HFFc6 (cell line): Measurements from ENCODE around the gene PEX7. TPM values are rescaled to one million over a fixed set of nuclear protein-coding genes. Genes with fewer than 3 reads are reported as not detected.
"Not testable (repeated sequence)": the region's sequence is repeated elsewhere in the genome, so short reads cannot be mapped to it uniquely, and the experiment has no call there.

Experiments used
- DNase-seq: peaks from one replicate; pipeline ENCODE4 v3.0.0-alpha.2; 2018
- H3K27ac Mint-ChIP-seq: 2 replicates; pipeline ENCODE4 v1.8.0; 2020; ENCODE audit warnings: mild to moderate bottlenecking, mixed read lengths
- H3K27me3 Mint-ChIP-seq: 2 replicates; pipeline ENCODE4 v1.8.0; 2021; ENCODE audit warnings: mild to moderate bottlenecking, moderate library complexity, mixed read lengths; ENCODE audit not compliant: insufficient read depth
- H3K36me3 Mint-ChIP-seq: 2 replicates; pipeline ENCODE4 v1.8.0; 2021; ENCODE audit warnings: low read depth, mixed read lengths
- H3K4me1 Mint-ChIP-seq: 2 replicates; pipeline ENCODE4 v1.8.0; 2020; ENCODE audit warnings: low read depth, mixed read lengths
- H3K4me3 Mint-ChIP-seq: 2 replicates; pipeline ENCODE4 v1.8.0; 2020; ENCODE audit warnings: mild to moderate bottlenecking, moderate library complexity, mixed read lengths
- H3K9me3 Mint-ChIP-seq: 2 replicates; pipeline ENCODE4 v1.8.0; 2020; ENCODE audit warnings: mild to moderate bottlenecking, mixed read lengths
- total RNA-seq, 6 experiments: library from RNA; stranded (reverse); fragmentation: NEBNext Ultra II Directional; extraction: Animal tissue kit (Norgen Biotek cat#: 25700); gene quantifications; 2 replicates in 1 of 6; 3 replicates in 5 of 6; pipeline ENCODE4 v1.2.3, GENCODE V29; 2021
- TF ChIP-seq, protein P1 (sequence below): fragments of 200-600 bp; sonication (generic); IDR thresholded peaks from 2 replicates; pipeline ENCODE4 v1.5.0; 2021; ENCODE audit warnings: antibody characterized with exemption, mild to moderate bottlenecking

PEX7 gene
- total RNA-seq, 6 experiments from 2014 or later: 6.4 to 7.6 (median 7.3) TPM

DNA sequence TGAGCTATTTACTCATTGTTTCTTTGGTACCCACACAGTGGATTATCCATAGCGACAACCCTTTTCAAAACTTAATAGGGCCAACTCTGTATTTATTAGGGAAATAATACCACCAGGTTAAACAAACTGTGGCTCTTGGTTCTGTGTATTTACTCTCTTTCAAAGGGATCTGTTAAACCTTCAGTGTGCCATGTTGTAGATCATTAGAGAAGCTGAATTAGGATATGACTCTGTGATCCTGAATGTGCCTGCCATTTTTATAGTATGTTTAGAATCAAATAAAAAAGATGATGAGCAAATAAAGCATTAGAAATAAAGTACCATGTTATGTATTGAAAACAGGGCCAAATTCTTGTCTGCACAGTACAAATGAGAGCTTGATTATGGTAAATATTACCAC lies 74.7 kb downstream of the PEX7 start:
- no peak for DNase-seq
- peaks cover 5% of the 10 kb centered on the region for H3K36me3 Mint-ChIP-seq
- no peaks in the 10 kb centered on the region for H3K27me3 Mint-ChIP-seq
- no peaks in the 10 kb centered on the region for H3K4me1 Mint-ChIP-seq
- TF ChIP-seq, protein P1, sequence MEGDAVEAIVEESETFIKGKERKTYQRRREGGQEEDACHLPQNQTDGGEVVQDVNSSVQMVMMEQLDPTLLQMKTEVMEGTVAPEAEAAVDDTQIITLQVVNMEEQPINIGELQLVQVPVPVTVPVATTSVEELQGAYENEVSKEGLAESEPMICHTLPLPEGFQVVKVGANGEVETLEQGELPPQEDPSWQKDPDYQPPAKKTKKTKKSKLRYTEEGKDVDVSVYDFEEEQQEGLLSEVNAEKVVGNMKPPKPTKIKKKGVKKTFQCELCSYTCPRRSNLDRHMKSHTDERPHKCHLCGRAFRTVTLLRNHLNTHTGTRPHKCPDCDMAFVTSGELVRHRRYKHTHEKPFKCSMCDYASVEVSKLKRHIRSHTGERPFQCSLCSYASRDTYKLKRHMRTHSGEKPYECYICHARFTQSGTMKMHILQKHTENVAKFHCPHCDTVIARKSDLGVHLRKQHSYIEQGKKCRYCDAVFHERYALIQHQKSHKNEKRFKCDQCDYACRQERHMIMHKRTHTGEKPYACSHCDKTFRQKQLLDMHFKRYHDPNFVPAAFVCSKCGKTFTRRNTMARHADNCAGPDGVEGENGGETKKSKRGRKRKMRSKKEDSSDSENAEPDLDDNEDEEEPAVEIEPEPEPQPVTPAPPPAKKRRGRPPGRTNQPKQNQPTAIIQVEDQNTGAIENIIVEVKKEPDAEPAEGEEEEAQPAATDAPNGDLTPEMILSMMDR: no peak
- no peaks in the 10 kb centered on the region for H3K9me3 Mint-ChIP-seq
- H3K27ac Mint-ChIP-seq: no peak overlapping the region
- no peak overlapping the region for H3K4me3 Mint-ChIP-seq

GRCh38 chr6:136901212-136901784 lies 78.9 kb downstream of the PEX7 start:
- H3K4me3 Mint-ChIP-seq: no peak overlapping the region
- peaks cover 5% of the 10 kb centered on the region for H3K36me3 Mint-ChIP-seq
- no peaks in the 10 kb centered on the region for H3K27me3 Mint-ChIP-seq
- no peak overlapping the region for H3K27ac Mint-ChIP-seq
- TF ChIP-seq, protein P1: no peak
- no peak for DNase-seq
- no peaks in the 10 kb centered on the region for H3K9me3 Mint-ChIP-seq
- H3K4me1 Mint-ChIP-seq: no peaks in the 10 kb centered on the region

- not testable (repeated sequence) for H3K36me3 Mint-ChIP-seq, H3K27me3 Mint-ChIP-seq, H3K27ac Mint-ChIP-seq, H3K9me3 Mint-ChIP-seq, H3K4me1 Mint-ChIP-seq, DNase-seq, H3K4me3 Mint-ChIP-seq
Observed at GRCh38 chr6:136904477-136904876, 82.1 kb downstream of the PEX7 start.

DNA sequence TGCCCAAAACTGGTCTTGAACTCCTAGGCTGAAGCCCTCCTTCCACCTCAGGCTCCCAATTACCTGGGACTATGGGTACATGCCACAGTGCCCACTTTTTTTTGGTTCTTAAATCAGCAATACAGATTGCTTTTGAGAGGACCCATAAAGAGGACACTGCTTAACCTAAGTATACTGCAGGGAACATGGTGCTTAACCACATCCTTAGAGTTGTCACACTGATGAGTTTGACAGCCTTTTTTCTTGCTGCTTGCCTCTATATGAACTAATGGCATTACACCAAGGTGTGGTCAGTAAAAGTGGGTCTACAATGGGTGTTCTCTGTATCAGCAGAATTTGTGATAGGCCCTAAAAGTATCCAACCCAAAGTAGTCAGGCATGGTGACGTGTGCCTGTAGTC lies 92.6 kb downstream of the PEX7 start:
- H3K27me3 Mint-ChIP-seq: no peaks in the 10 kb centered on the region
- no peaks in the 10 kb centered on the region for H3K9me3 Mint-ChIP-seq
- H3K27ac Mint-ChIP-seq: no peak overlapping the region
- TF ChIP-seq, protein P1: no peak
- no peak for DNase-seq
- no peaks in the 10 kb centered on the region for H3K36me3 Mint-ChIP-seq
- H3K4me3 Mint-ChIP-seq: no peak overlapping the region
- H3K4me1 Mint-ChIP-seq: no peaks in the 10 kb centered on the region; the same call in 1 of the 2 replicates

GRCh38 chr6:136918706-136919105 lies 96.3 kb downstream of the PEX7 start:
- no peaks in the 10 kb centered on the region for H3K36me3 Mint-ChIP-seq

DNA sequence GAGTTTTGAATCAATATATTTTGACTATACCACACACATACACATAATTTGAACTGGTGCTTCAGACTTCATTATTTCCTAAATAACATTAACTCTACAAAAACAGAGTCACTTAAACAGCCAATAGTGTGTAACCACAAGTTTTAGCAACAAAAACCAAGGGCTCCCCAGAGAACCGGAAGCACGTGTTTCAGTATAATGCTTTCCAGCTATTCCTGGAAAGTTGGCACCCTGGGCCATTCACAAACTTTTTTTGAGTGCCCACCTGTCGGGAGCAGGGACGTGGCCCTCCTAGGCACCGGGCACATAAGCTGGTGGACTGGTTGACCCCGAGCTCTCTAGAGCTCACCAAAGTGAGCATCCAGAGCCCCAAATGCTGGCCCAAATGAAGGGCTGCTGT lies 97.8 kb downstream of the PEX7 start:
- Mint-ChIP-seq H3K4me1 (peaks cover 9% of the 10 kb centered on the region), H3K9me3 (no peaks in the 10 kb centered on the region), H3K36me3 (no peaks in the 10 kb centered on the region), H3K27ac (no peak overlapping the region), H3K4me3 (peak overlapping the region; percentile 75; the same call in 1 of the 2 replicates), H3K27me3 (peaks cover 19% of the 10 kb centered on the region)
- no peak for DNase-seq
- TF ChIP-seq, protein P1: no peak

More at GRCh38 chr6:136918706-136919105, 96.3 kb downstream of the PEX7 start:
- Mint-ChIP-seq H3K27me3 (peaks cover 14% of the 10 kb centered on the region), H3K4me3 (no peak overlapping the region), H3K4me1 (peaks cover 9% of the 10 kb centered on the region), H3K9me3 (no peaks in the 10 kb centered on the region), H3K27ac (no peak overlapping the region)
- DNase-seq: no peak
- TF ChIP-seq, protein P1: no peak
